CD4-positive, alpha-beta T cell treated with Interferon gamma for 1 hour (primary cell): ENCODE measurements around the gene SPATA2L.

Experiments used
- DNase-seq: peaks from one replicate; pipeline ENCODE4 v3.0.0-alpha.2; 2020

Gene SPATA2L

GRCh38 chr16:89653656-89654295 lies 47.7 kb downstream of the SPATA2L start:
- no peak for DNase-seq

- DNase-seq = no peak
Observed at GRCh38 chr16:89651584-89651983, 49.9 kb downstream of the SPATA2L start.

- DNase-seq = no peak
Observed at GRCh38 chr16:89646906-89647305, 54.6 kb downstream of the SPATA2L start.
